Suprapubic skin (tissue), 4 donors: ENCODE results near the gene PRRX1.

Source experiments
- EP300 ChIP-seq: sonication (generic); formaldehyde crosslinking; IDR thresholded peaks from one replicate; pipeline ENCODE4 v1.6.1; 2017; ENCODE audit warnings: antibody characterized with exemption
- POLR2A ChIP-seq, 2 donors: fragments of 450-650 bp; IDR thresholded peaks; one replicate each; pipeline ENCODE4 v1.6.1; 2017; ENCODE audit warnings: antibody characterized with exemption in 2 of 2, mild to moderate bottlenecking in 2 of 2, moderate library complexity in 2 of 2
- POLR2AphosphoS5 ChIP-seq, 3 donors: sonication (generic); formaldehyde crosslinking; IDR thresholded peaks; one replicate each; pipeline ENCODE4 v1.6.1; 2017; ENCODE audit warnings: antibody characterized with exemption in 3 of 3
- TF ChIP-seq, protein P1 (sequence below), 2 donors: fragments of 200-600 bp in 1 of 2; fragments of 450-650 bp in 1 of 2; sonication (generic) in 1 of 2; IDR thresholded peaks; one replicate each; pipeline ENCODE4 v1.5.1; 2016 to 2019; ENCODE audit warnings: antibody characterized with exemption in 2 of 2, mild to moderate bottlenecking in 1 of 2, moderate library complexity in 1 of 2

DNA sequence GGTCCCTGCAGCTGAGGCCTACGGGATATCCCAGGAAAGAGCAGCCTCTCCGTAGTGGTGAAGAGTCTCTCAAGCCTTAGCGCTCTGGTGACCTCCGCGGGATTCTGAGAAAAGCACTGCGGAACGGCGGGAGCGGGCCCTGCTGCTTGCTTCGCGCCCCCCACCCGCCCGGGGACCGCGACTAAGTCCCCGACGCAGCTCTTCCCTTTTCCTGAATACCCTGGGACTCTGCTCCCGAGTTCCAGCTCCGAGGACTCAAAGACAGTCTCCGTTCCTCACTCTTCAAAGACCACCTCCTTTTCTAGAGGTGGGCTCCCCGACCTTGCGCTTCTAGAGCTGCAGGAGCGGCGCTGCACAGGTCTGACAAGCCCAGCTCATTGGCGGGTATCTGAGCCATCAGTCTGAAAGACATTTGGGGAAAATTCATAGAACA, 3.6 kb upstream of the PRRX1 start:
- TF ChIP-seq, protein P1, sequence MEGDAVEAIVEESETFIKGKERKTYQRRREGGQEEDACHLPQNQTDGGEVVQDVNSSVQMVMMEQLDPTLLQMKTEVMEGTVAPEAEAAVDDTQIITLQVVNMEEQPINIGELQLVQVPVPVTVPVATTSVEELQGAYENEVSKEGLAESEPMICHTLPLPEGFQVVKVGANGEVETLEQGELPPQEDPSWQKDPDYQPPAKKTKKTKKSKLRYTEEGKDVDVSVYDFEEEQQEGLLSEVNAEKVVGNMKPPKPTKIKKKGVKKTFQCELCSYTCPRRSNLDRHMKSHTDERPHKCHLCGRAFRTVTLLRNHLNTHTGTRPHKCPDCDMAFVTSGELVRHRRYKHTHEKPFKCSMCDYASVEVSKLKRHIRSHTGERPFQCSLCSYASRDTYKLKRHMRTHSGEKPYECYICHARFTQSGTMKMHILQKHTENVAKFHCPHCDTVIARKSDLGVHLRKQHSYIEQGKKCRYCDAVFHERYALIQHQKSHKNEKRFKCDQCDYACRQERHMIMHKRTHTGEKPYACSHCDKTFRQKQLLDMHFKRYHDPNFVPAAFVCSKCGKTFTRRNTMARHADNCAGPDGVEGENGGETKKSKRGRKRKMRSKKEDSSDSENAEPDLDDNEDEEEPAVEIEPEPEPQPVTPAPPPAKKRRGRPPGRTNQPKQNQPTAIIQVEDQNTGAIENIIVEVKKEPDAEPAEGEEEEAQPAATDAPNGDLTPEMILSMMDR (IDR thresholded peaks at IDR 0.05): no peak
- TF ChIP-seq POLR2A (IDR thresholded peaks at IDR 0.05): no peak
- TF ChIP-seq EP300: no peak
- no peak for TF ChIP-seq POLR2AphosphoS5 (IDR thresholded peaks at IDR 0.05)
